Lung microvascular endothelial cell (primary cell): ENCODE data around the gene ERMN. TPM values are rescaled to one million over a fixed set of nuclear protein-coding genes. Genes with fewer than 3 reads are reported as not detected.
"Not testable (repeated sequence)": the region's sequence is repeated elsewhere in the genome, so short reads cannot be mapped to it uniquely, and the experiment has no call there.

Experiments
- DNase-seq, 2 donors: peaks; one replicate each; pipeline versions ENCODE4 v3.0.0 to v3.0.0-alpha.2; 2010; ENCODE audit warnings: low read depth in 2 of 2
- total RNA-seq: library from RNA; depleted of rRNA; stranded (reverse); fragments of >200 nt; gene quantifications from 2 replicates; pipeline ENCODE4 v1.2.1, GENCODE V29; 2014

ERMN gene
- total RNA-seq, 1 donor from 2014 or later, result not detected

DNA sequence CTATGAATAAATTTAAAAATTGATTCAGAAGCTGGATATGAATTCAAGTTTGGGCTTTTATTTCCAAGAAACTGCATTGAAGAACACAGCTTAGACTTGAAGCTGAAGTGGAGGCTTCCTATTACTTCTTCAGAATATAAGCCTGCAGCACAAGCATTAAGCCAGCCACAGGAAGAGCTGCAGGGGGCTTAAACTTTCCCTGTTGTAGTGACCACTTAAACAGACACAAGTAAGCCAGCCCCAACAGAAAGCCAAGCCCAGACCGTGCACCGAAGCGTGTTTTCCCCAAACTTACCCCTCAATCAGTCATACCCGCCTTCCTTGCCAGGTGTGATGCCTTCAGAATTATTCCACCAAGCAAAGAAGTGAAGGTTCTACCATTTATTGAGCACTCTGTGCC is 28.7 kb downstream of the ERMN start:
- DNase-seq, result no peak

DNA sequence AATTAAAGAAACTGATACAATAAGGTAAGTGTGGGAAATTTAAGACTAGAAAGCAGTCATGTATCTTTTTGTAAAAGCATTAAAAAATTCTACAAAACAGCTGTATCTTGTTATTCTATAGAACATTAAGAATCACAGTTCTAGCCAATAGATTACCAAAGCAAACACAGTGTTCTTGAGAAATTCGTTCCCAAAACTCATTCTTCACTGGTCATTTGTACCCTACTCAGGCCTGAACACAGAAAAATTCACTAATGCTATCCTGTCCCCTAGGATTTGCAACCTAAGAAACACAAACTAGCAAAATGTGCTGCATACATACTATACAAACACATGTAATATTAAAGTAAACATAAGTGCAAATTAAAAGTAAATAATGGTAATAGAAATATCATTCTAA is 29.1 kb downstream of the ERMN start:
- DNase-seq, result no peak

DNA sequence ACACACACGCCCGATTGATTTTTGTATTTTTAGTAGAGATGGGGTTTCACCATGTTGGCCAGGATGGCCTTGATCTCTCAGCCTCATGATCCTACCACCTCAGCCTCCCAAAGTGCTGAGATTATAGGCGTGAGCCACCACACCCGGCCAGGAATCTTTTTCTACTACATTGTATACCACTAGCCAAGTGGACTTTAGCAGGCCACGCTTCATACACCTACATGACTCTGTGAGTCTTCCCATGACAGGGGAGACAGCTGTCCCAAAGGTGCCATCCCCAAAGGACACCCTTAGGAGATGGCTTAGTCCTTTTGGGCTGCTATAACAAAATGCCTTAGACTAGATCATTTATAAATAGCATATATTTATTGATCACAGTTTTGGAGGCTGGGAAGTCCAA is 32.8 kb downstream of the ERMN start:
- DNase-seq, result no peak

DNA sequence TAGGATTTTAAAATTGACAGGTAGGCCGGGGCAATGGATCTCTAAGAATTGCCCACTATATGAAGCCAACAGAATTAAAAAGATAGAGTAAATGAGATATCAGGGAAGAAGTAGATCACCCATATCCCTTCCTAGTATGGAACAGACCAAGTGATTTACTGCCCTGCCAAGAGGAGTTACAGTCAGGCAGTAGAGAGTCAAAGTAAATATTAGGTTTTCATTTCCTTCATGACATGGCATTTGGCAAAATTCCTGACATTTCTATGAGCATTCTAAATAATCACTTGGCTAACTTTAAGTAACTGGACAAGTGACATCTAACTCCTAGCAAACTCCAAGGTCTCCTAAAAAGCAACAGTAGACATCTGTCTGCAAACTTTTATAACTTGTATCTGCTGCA is 34.6 kb downstream of the ERMN start:
- DNase-seq, result no peak

DNA sequence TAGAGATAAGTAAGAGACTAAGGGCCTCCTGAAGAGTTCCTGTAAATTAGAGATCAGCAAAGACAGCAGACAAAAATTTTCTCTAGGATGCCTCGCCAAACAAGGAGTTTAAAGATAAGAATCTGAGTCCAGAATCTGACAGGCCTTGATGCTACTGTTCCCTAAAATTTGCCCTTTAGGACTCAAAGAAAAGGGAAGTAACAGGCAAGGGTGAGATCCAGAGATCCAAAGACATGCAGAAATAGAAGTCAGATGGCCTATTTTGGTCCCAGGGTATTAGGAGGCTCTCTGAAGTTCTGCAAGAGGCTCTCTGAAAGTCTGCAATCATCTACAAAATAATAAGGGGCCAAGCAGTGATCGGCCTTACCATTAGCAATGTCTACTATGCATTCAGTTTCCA is 35.1 kb downstream of the ERMN start:
- no peak for DNase-seq

DNA sequence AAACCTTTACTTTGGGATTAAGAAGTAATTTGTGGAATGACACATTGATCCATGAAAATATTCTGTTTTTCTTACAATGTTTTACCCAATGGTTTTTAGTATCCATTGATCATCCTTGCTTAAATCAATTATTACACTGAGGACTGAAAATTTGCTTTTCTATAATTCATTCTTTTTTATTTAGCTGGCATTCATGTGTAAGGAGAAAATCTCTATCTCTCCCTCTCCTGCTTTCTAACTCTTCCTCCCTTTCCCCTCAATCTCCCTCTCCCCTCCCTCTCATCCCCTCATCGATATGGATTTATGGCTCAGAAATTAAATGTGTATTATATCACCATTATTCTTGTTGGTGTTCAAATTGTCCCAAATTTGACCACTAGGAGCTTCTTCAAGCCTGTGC is 38.5 kb downstream of the ERMN start:
- no peak for DNase-seq

DNA sequence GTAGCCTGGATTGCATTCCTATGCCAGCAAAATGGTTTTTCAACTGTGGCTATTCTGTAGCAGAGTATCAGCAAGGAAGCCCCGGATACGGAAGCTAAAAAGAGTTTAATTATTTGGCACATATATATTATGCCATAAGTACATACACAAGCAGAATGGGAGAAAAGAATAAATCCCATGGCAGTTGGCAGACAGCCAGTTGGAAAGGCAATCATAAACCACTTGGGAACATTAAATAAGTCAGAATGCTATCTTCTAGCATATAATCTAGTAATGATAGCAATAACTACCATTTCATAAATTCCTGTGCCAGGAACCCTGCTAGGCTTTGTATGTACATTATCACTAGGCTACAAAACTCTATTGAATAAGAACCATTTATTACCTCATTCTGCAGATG is 42.2 kb downstream of the ERMN start:
- DNase-seq, result no peak

DNA sequence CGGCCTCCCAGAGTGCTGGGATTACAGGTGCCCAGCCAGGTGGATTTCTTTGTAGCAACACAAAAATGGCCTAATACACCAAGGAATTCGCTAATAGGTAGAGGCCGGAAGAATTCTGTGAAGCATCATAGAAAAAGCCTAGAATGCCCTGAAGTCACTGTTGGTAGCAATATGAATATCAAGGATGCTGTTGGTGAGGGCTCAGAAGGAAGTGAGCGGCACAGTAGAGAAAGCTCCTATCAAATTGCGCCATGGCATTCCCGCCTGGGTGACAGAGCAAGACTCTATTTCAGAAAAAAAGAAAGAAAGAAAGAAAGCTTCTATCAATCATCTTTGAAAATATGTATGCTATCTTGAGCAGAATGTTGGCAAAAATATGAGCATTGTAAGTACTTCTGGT is 44.3 kb downstream of the ERMN start:
- DNase-seq, result no peak

DNA sequence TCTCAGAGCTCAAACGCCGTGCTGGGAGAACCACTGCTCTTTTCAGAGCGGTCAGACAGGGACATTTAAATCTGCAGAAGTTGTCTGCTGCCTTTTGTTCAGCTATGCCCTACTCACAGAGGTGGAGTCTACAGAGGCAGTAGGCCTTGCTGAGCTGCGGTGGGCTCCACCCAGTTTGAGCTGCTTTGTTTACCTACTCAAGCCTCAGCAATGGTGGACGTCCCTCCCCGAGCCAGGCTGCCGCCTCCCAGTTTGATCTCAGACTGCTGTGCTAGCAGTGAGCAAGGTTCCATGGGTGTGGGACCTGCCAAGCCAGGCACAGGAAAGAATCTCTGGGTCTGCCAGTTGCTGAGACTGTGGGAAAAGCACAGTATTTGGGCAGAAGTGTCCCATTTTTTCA is 46.3 kb downstream of the ERMN start:
- DNase-seq, result not testable (repeated sequence)

DNA sequence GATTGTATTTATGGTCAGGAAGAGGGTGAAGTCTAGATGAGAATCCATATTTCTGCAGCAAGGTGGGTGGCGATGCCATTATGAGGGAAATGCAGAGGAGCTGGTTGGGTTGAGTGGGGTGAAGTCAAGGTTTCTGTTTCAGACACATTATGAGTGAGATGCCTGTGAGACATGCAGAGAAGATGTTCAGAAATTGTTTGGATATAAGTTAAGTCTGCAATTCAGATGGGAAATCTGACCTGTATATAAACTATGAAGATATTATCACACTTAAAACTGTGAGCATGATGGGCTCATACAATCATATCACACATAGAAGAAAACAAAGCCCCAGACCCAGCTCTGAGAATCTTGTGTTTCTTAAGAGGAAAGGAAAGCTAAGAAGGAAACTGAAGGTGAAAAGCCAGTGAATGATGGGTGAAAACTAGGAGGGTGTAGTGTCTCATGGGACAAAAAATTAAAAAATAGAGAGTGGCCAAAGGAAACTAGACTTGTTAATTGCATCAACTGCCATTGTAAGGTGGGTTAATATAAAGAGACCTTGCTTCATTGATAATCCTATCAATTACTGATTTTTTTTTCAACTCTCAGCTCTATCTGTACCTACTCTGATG is 53.9 kb downstream of the ERMN start:
- DNase-seq, result no peak

DNA sequence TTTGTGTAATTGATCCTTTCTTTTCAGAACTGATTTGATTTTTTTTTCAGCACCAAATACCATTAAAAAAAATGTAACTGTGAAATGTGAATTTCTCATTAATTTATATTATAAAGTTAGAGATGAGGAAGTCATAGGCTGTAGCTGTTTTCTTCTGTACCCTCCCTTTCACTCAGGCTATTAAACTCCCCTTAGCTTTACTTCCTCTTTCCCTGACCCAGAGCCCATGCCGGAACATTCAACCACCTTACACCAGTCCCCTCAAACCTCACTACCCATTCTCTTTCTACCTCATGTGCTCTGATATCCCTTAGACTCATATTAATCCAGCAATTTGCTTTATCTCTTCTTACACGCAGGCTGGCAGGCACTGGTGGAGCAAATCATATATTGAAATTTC is 55.7 kb downstream of the ERMN start:
- no peak for DNase-seq

DNA sequence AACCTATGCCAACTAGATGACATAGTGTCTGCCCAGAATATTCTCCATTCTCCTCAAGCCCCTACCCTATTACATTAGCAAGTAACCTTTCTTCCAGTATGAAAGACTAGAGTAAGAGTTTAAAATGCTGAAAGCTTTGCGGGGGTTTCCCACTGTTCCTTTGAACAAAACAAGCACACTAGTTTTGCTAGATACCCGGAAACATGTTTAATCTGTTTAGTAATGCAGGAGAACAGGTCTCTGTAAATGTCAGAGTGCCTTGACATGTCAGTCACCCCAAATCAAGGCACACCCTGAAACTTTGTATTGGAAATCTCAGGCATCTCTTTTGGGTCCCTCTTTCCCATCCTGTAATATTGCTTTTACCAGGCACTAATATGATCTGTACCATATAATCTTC is 56.6 kb downstream of the ERMN start:
- DNase-seq, result no peak

Other genes starting within 250 kb of the ERMN start
- gene GALNT5, start 68.1 kb downstream of the ERMN start, total RNA-seq, result under 0.01 TPM in 1 of 2 replicates, not detected in the other
- gene CYTIP, start 118.3 kb upstream of the ERMN start, total RNA-seq, result not detected in 2 replicates